Measurements from ENCODE around the gene ZNG1A. TPM values are rescaled to one million over a fixed set of nuclear protein-coding genes. Genes with fewer than 3 reads are reported as not detected.

ZNG1A gene
- polyA plus RNA-seq, 3 donors, result 26.7 to 70.5 (median 53.1) TPM

DNA sequence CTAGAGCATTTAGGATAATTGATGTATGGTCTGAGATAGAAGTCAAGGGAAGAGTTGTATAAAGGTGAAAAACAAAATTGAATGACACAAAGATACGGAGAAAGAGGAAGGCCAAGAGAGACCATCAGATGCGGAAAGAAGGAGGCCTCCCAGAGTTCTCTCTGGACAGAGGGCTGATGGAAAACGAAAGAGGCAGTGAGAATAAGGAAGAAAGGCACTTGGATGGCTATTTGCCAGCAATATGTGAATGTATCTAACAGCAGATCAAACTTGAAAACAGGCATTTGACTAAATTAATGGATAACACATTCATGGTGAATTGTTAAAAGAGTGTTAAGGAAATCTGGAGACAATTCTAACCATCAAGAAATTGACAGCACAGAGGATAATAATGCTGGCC, 33.4 kb upstream of the ZNG1A start:
- H4K20me1 ChIP-seq (ENCODE audit: insufficient read depth, low read length), result no peaks in the 10 kb centered on the region
- peak overlapping the region in 1 of 3 experiments; percentile 97 for H3K4me3 ChIP-seq (replicated peaks in 1 of 3; ENCODE audit: low read depth in 2 of 3, low read length in 3 of 3)
- peak overlapping the region; percentile 88 for H3K4me2 ChIP-seq (replicated peaks; ENCODE audit: extremely low read depth, low read length, poor library complexity, severe bottlenecking)
- Mint-ChIP-seq H3K27ac (no peak overlapping the region), H3K4me3 (no peak overlapping the region), H3K27me3 (ENCODE audit: low read depth in 3 of 3) (peaks cover 0 to 2% (median 0%) of the 10 kb centered on the region in 3 donors), H3K4me1 (peaks cover 43% of the 10 kb centered on the region), H3K36me3 (peaks cover 0 to 12% of the 10 kb centered on the region in 2 donors), H3K9me3 (peaks cover 0 to 2% (median 0%) of the 10 kb centered on the region in 7 donors)
- peaks cover 64 to 83% of the 10 kb centered on the region in 2 donors for H3K4me1 ChIP-seq (ENCODE audit: control insufficient read depth in 1 of 2, insufficient read depth in 2 of 2, low read length in 2 of 2)
- H3K9ac ChIP-seq (ENCODE audit: insufficient read depth, low read length, poor library complexity, severe bottlenecking), result no peak overlapping the region
- H2AFZ ChIP-seq (ENCODE audit: insufficient read depth, low read depth, low read length, poor library complexity, severe bottlenecking), result no peak overlapping the region
- peaks cover 47% of the 10 kb centered on the region for H3K79me2 ChIP-seq (ENCODE audit: insufficient read depth, low read length)
- no peak for TF ChIP-seq CTCF (IDR thresholded peaks at IDR 0.05)
- no peaks in the 10 kb centered on the region for H3K9me3 ChIP-seq (replicated peaks in 1 of 2; ENCODE audit: control insufficient read depth in 1 of 2, insufficient read depth in 1 of 2, low read length in 2 of 2)
- DNase-seq, result peak; percentile 53 to 86 (median 72)
- H3K27ac ChIP-seq (ENCODE audit: low read depth in 1 of 2, low read length in 2 of 2), result peak overlapping the region in 1 of 2 donors; percentile 94
- no peaks in the 10 kb centered on the region for H3K27me3 ChIP-seq (ENCODE audit: control insufficient read depth in 2 of 2, insufficient read depth in 2 of 2, low read length in 2 of 2)
- WGBS (ENCODE audit: insufficient coverage), result 3% methylated on average over 2 of the region's 3 CpGs
- intact Hi-C loops (cut with micrococcal nuclease), result loop anchor here (2.0 to 5.0 kb wide), 4 partner anchors 15 to 85 kb away; no protein-coding TSS in a partner anchor
- no peaks in the 10 kb centered on the region for H3K36me3 ChIP-seq (replicated peaks in 1 of 2; ENCODE audit: control insufficient read depth in 1 of 2, insufficient read depth in 2 of 2, low read length in 2 of 2)

DNA sequence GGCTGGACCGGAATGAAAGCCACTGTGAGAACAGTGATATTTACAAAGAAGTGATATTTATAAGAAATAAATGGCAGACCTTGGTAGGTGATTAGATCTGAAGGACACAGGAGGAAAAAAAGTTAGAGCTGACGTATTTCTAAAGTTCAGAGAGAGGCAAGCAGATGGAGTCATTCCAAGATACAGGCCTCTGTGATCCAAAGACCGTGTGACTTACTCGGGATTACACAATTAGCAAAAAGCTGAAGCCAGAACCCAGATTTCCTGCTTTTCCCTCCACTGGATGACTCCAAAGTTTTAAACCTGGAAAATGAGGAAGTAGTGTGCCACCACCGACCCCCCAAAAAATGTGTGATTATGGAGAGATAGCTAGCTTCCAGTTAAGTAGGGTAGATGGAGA, 32.7 kb upstream of the ZNG1A start:
- Histone ChIP-seq H3K4me2 (replicated peaks; ENCODE audit: extremely low read depth, low read length, poor library complexity, severe bottlenecking) (peak overlapping the region; percentile 88), H2AFZ (ENCODE audit: insufficient read depth, low read depth, low read length, poor library complexity, severe bottlenecking) (no peak overlapping the region), H3K4me3 (replicated peaks in 1 of 3; ENCODE audit: low read depth in 2 of 3, low read length in 3 of 3) (peak overlapping the region in 1 of 3 experiments; percentile 97), H3K9me3 (replicated peaks in 1 of 2; ENCODE audit: control insufficient read depth in 1 of 2, insufficient read depth in 1 of 2, low read length in 2 of 2) (no peaks in the 10 kb centered on the region), H3K4me1 (ENCODE audit: control insufficient read depth in 1 of 2, insufficient read depth in 2 of 2, low read length in 2 of 2) (peaks cover 64 to 79% of the 10 kb centered on the region in 2 donors), H3K9ac (ENCODE audit: insufficient read depth, low read length, poor library complexity, severe bottlenecking) (no peak overlapping the region), H3K27ac (ENCODE audit: low read depth in 1 of 2, low read length in 2 of 2) (peak overlapping the region; percentile 75 to 94), H4K20me1 (ENCODE audit: insufficient read depth, low read length) (no peaks in the 10 kb centered on the region), H3K36me3 (replicated peaks in 1 of 2; ENCODE audit: control insufficient read depth in 1 of 2, insufficient read depth in 2 of 2, low read length in 2 of 2) (no peaks in the 10 kb centered on the region), H3K27me3 (ENCODE audit: control insufficient read depth in 2 of 2, insufficient read depth in 2 of 2, low read length in 2 of 2) (no peaks in the 10 kb centered on the region), H3K79me2 (ENCODE audit: insufficient read depth, low read length) (peaks cover 40% of the 10 kb centered on the region)
- H3K27ac Mint-ChIP-seq, result no peak overlapping the region
- peaks cover 39% of the 10 kb centered on the region for H3K4me1 Mint-ChIP-seq
- TF ChIP-seq CTCF (IDR thresholded peaks at IDR 0.05), result no peak
- intact Hi-C loops (cut with micrococcal nuclease), result loop anchor here (5.0 kb wide), 3 partner anchors 41 to 86 kb away; no protein-coding TSS in a partner anchor
- DNase-seq, result peak in 2 of 3 donors; percentile 63 to 72
- H3K4me3 Mint-ChIP-seq, result no peak overlapping the region
- peaks cover 0 to 2% (median 0%) of the 10 kb centered on the region in 3 donors for H3K27me3 Mint-ChIP-seq (ENCODE audit: low read depth in 3 of 3)
- H3K9me3 Mint-ChIP-seq, result peaks cover 0 to 3% (median 1%) of the 10 kb centered on the region in 7 donors
- peaks cover 0 to 10% of the 10 kb centered on the region in 2 donors for H3K36me3 Mint-ChIP-seq
- WGBS (ENCODE audit: insufficient coverage), result 17% methylated on average over 1 of the region's 5 CpGs
